NOMO-1 treated with dmso at 0.1 percent for 144 hours (cell line): Measurements from ENCODE around the gene SGO2.

Experiments
- DNase-seq: peaks from one replicate; lab custom pipeline; 2025; ENCODE audit not compliant: unreplicated experiment; lab: John Stamatoyannopoulos, UW

Gene SGO2, protein sequence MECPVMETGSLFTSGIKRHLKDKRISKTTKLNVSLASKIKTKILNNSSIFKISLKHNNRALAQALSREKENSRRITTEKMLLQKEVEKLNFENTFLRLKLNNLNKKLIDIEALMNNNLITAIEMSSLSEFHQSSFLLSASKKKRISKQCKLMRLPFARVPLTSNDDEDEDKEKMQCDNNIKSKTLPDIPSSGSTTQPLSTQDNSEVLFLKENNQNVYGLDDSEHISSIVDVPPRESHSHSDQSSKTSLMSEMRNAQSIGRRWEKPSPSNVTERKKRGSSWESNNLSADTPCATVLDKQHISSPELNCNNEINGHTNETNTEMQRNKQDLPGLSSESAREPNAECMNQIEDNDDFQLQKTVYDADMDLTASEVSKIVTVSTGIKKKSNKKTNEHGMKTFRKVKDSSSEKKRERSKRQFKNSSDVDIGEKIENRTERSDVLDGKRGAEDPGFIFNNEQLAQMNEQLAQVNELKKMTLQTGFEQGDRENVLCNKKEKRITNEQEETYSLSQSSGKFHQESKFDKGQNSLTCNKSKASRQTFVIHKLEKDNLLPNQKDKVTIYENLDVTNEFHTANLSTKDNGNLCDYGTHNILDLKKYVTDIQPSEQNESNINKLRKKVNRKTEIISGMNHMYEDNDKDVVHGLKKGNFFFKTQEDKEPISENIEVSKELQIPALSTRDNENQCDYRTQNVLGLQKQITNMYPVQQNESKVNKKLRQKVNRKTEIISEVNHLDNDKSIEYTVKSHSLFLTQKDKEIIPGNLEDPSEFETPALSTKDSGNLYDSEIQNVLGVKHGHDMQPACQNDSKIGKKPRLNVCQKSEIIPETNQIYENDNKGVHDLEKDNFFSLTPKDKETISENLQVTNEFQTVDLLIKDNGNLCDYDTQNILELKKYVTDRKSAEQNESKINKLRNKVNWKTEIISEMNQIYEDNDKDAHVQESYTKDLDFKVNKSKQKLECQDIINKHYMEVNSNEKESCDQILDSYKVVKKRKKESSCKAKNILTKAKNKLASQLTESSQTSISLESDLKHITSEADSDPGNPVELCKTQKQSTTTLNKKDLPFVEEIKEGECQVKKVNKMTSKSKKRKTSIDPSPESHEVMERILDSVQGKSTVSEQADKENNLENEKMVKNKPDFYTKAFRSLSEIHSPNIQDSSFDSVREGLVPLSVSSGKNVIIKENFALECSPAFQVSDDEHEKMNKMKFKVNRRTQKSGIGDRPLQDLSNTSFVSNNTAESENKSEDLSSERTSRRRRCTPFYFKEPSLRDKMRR

GRCh38 chr2:200525882-200526651, at the start of gene SGO2:
TSS of gene SGO2 (plus strand) at chr2:200526207. CDS start at chr2:200532976, 6,769 bp downstream.
- peak; percentile 98 for DNase-seq

GRCh38 chr2:200476836-200477235, 49.2 kb upstream of the SGO2 start:
- DNase-seq: no peak

- no peak for DNase-seq
Measured at GRCh38 chr2:200477667-200478131, 48.3 kb upstream of the SGO2 start.

DNA sequence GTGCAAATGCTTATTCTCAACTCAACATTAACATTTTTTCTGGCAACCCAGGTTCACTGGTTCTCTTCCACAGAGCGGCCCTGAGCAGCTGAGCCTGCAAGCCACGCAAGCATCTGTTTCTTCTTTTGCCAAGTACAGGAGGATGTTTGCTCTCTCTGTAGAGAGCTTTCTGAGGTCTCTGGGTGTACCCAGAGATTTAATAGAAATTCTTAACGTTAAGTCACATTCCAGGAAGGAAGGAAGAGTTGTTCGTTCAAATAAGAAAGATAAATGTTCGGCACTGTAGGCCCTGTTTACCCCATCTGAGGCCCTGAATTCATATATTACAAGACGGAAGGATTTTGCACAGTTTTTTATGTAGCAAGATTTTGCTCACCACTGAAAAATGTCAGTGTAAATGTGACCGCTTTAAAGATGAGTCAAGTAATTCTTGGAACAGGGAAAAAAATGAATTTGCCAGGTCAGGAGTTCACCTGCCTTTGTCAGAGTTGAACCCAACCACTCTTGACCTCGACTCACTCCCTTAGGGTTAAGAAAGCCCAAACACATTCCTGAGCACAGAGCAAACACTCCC, 46.2 kb upstream of the SGO2 start:
- DNase-seq: no peak

GRCh38 chr2:200482194-200482593, 43.8 kb upstream of the SGO2 start:
- DNase-seq: no peak

GRCh38 chr2:200483729-200484198, 42.2 kb upstream of the SGO2 start:
- no peak for DNase-seq

DNA sequence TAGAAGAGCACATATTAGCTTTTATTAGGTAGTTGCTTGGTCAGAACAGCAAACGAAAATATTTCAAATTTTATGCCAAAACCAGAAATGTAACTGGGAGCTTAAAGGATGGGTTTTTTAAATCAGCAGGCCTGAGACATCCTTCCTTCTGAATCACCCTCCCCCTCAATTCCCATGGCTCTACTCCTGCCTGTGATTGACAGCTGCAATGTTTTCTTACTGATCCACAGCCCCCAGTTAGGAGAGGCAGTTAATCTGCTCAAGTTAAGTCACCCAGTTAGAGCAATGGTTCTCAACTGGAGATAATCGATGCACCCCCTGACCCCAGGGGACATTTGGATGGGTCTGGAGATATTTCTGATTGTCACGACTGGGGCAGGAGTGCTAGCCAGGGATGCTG, 41.1 kb upstream of the SGO2 start:
- DNase-seq: no peak

- DNase-seq: no peak
Measured at GRCh38 chr2:200486529-200486928, 39.5 kb upstream of the SGO2 start.

DNA sequence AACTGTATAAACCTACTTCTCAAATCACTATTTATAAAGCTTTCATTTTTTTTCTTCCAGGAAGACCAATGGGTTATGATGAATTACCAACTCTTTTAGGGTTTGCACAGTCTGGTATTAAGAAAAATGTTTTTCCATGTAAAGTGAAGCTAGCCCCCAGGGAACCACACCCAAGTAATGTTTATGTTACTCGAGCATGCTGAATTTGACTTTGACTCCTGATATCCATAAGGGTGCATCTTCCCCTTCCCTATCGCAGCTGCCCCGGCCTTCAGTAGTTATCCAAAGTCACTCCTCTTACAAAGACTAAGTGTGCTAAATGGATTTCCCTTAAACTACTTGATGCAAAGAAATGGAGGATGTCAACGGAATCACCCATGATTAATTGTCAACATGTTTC, 37.8 kb upstream of the SGO2 start:
- no peak for DNase-seq

DNA sequence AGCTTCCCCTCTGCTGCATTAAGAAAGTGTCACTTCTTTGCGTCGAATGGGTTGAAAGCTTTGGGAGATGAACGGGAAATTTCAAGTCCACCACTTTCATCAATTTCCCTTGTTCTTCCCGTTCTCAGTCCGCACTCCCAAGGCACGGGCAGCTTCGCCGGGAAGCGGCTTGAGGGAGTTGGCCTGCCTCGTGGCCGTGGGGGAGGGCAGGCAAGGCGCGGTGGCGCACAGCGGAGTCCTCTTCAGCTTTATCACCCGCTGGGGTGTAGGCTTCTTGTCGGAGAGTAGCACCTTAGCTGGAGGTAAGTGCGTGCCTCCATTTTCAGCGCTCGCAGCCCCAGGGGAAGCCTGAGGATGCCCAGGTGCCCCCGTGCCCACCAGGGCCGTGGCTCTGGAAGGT, 36.0 kb upstream of the SGO2 start:
- DNase-seq: no peak

DNA sequence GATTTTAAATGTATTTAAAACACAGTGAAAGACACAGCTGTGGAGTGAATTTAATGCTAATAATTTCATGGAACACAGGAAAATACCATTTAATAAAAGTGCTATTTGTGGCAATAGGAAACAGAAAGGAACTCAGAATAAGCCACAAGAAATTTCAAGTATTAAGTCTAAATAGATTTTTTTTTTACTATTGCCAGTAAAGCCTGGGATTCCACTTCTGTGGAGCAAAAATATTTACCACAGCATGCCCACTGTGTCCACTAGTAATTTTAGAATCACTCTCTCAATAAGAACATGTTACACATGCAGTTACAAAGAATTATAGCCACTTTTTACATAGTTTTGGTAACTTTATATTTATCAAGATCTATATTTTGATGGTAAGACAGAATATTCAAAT, 33.4 kb upstream of the SGO2 start:
- DNase-seq: no peak

DNA sequence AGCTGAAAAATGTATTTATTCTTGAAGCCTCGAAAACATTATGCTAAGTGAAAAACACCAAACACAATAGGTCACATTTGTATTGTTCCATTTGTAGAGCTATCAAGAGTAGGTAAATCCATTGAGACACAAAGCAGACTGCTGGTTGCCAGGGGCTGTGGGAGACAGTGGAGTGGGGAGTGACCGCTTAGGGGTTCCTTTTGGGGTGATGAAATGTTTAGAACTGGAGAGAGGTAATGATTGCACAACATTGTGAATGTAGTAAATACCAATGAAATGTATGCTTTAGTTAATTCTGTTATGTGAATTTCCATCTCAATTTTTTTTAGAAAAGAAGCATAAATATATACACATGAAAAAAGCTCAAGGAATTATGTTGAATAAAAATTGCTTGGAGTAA, 32.0 kb upstream of the SGO2 start:
- no peak for DNase-seq

DNA sequence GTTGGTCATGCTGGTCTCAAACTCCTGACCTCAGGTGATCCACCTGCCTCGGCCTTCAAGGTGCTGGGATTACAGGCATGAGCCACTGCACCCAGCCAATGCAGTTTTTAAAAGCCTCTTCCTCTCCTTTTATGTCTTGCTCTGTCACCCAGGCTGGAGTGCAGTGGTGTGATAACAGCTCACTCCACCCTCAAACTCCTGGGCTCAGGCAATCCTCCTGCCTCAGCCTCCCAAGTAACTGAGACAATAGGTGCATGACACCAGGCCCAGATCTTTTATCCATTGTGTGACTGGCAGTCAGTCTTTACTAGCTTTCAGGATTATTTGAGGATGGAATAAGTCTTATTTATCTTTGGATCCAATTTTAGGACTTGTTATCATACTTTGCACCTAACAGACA, 29.3 kb upstream of the SGO2 start:
- no peak for DNase-seq

DNA sequence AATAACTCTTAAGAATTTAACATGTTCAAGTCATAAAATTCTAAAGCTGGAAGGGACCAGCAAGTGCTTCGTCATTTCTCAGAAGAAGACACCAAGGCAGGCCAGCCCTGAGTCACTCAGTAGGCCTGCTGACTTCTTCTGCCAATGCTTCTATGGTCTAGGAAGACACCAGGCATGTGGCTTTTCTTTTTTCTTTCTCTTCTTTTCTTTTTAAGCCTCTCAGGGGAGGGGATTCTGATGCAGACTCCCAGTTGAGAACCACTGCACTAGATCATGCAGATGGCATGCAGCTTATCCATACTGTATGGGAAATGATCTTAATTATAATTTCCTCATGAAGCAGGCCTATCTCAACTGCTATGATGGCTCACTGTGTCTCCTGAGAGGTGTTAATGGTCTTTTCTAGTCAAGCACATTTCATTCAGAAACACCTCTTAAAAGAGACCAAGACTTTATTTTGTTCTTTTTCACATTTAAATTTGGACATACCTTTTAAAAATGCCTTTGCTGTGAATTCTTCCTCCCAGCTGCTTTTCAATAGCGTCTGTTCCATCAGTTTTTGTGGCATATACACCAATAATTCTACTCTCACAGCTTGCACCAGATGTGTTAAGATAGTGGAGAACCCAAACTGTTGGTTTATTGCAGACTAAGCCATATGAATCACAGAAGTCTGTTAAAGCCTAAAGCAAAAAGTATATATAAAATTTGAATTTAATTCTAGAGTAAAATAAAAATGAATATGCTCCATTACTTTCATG, 27.4 kb upstream of the SGO2 start:
- no peak for DNase-seq

- no peak for DNase-seq
Measured at GRCh38 chr2:200502196-200502595, 23.8 kb upstream of the SGO2 start.

DNA sequence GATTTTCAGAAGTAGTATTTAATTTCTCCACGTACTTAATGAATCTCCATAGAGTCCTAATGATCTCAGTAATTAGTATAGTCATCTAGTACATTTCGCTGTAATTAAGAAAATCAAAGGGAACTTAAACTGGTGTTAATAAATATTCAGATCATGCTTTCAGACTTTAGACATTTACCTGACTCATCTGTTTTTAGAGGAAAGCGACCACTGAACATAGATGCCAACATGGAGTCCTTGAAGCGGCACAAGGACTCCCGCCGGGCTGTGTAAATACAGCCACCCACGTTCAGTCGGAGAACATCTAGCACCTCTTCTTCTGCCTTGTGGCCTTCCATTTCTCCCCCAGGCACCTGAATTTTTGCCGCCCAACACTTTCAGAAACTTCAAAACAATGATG, 19.3 kb upstream of the SGO2 start:
- no peak for DNase-seq

DNA sequence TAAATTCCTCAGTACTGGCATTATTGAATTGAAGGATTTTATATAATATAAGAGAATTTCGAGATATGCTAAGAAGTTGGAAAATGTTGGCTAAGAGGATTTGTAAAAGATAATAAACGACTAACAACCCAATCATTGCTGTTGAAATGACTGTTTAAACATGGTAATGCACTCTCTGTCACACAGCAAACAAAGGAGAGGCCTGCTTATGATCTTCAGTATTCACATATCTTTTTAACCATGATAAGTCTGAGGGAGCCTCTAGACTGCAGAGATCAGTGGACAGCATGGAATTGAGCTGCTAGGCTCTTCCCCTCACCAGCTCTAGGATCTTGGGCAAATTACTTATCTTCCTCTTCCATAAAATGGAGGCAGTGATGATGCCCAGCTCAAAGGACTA, 18.8 kb upstream of the SGO2 start:
- DNase-seq: no peak

DNA sequence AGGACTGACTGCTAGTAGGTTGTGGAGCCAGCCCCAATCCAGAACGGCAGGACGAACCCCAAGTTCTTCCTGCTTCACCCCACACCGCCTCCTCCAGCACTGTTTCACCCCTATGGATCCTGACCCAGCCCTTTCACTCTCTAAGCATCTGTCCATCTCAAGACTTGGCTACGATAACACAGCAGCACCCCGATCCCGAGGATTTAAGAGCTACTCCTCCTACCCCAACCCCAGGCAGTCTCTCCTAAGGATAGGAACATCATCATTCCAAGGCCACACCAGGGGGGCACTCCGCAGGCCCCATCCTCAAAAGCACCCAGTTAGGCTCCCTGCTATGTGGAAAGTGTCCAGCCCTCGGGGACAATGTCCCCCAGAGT, 16.8 kb upstream of the SGO2 start:
- no peak for DNase-seq
